PC-3 (cell line): ENCODE measurements around the gene LAMA3. TPM values are rescaled to one million over a fixed set of nuclear protein-coding genes. Genes with fewer than 3 reads are reported as not detected.

Experiments
- ATAC-seq: fragments of 200-7000 bp; cut with Tn5 transposase; 2 replicates; pipeline ENCODE4 v1.9.1; 2020; ENCODE audit warnings: mild to moderate bottlenecking, moderate library complexity
- BruUV-seq: library from RNA; stranded (reverse); fragments of 400-500 nt; replicated peaks from 2 replicates; lab custom pipeline; 2021; lab: Mats Ljungman, UMichigan
- CTCF ChIA-PET: fragments of 300-600 bp; sonication (Branson Sonifier 250); formaldehyde crosslinking; loops from one replicate; lab custom pipeline; 2022; ENCODE audit warnings: antibody characterized with exemption; lab: Charles Lee
- POLR2A ChIA-PET: fragments of 300-600 bp; sonication (Branson Sonifier 250); formaldehyde crosslinking; loops from one replicate; lab custom pipeline; 2022; ENCODE audit warnings: antibody characterized with exemption; ENCODE audit not compliant: unreplicated experiment; lab: Charles Lee
- DNase-seq: peaks from one replicate; pipeline ENCODE4 v3.0.0-alpha.2; 2015
- H2AFZ ChIP-seq: fragments of 300-600 bp; sonication (generic); 2 replicates; pipeline ENCODE4 v1.6.0; 2016; ENCODE audit warnings: antibody characterized with exemption, low read length
- H3F3A ChIP-seq: fragments of 300-600 bp; sonication (generic); one replicate; pipeline ENCODE4 v1.6.0; 2017; ENCODE audit warnings: antibody characterized with exemption, low read length, control low read depth, mild to moderate bottlenecking; ENCODE audit not compliant: unreplicated experiment
- H3K27ac ChIP-seq: fragments of 300-600 bp; sonication (generic); 2 replicates; pipeline ENCODE4 v1.5.1; 2016; ENCODE audit warnings: mild to moderate bottlenecking, low read length
- H3K27me3 ChIP-seq: fragments of 300-600 bp; sonication (generic); 2 replicates; pipeline ENCODE4 v1.6.1; 2016; ENCODE audit warnings: low read length, mixed read lengths
- H3K36me3 ChIP-seq: fragments of 300-600 bp; sonication (generic); 2 replicates; pipeline ENCODE4 v1.6.1; 2016; ENCODE audit warnings: low read depth, mixed run types, low read length, mixed read lengths
- H3K4me1 ChIP-seq: fragments of 300-600 bp; sonication (generic); 2 replicates; pipeline ENCODE4 v1.5.1; 2016; ENCODE audit warnings: low read length; ENCODE audit not compliant: insufficient read depth
- H3K4me2 ChIP-seq: fragments of 300-600 bp; sonication (generic); 2 replicates; pipeline ENCODE4 v1.6.0; 2016; ENCODE audit warnings: low read length
- H3K4me3 ChIP-seq: fragments of 300-600 bp; sonication (generic); 2 replicates; pipeline ENCODE4 v1.5.1; 2016; ENCODE audit warnings: mild to moderate bottlenecking, low read length, mixed read lengths
- H3K79me2 ChIP-seq: fragments of 300-600 bp; sonication (generic); 2 replicates; pipeline ENCODE4 v1.6.1; 2017; ENCODE audit warnings: low read length, mixed read lengths
- H3K9ac ChIP-seq: fragments of 300-600 bp; sonication (generic); 2 replicates; pipeline ENCODE4 v1.6.0; 2016; ENCODE audit warnings: mild to moderate bottlenecking, low read length
- H3K9me2 ChIP-seq: fragments of 300-600 bp; sonication (generic); replicated peaks from 2 replicates; pipeline ENCODE4 v1.6.1; 2016; ENCODE audit warnings: mixed run types, low read length, mixed read lengths
- H3K9me3 ChIP-seq: fragments of 300-600 bp; sonication (generic); 2 replicates; pipeline ENCODE4 v1.6.1; 2016; ENCODE audit warnings: low read length, mixed read lengths
- H4K20me1 ChIP-seq: fragments of 300-600 bp; sonication (generic); 2 replicates; pipeline ENCODE4 v1.6.1; 2016; ENCODE audit warnings: low read length, mixed read lengths
- EZH2 ChIP-seq: fragments of 300-600 bp; sonication (generic); IDR thresholded peaks from one replicate; pipeline ENCODE4 v1.6.1; 2017; ENCODE audit warnings: antibody characterized with exemption, mild to moderate bottlenecking, low read length; ENCODE audit not compliant: unreplicated experiment
- EZH2phosphoT487 ChIP-seq: fragments of 300-600 bp; sonication (generic); IDR thresholded peaks from 2 replicates; pipeline ENCODE4 v1.6.1; 2018; ENCODE audit warnings: mild to moderate bottlenecking, antibody characterized with exemption, low read length, borderline replicate concordance
- intact Hi-C: fragments of 100-400 bp; cut with micrococcal nuclease; formaldehyde crosslinking; loops from 2 replicates; pipeline ENCODE4 v1.9.0; 2023
- total RNA-seq: library from RNA; depleted of rRNA; stranded (reverse); fragments of >200 nt; gene quantifications from 2 replicates; pipeline ENCODE4 v1.2.3, GENCODE V29; 2014
- TF ChIP-seq, protein P1 (sequence below): fragments of 300-600 bp; sonication (generic); conservative IDR thresholded peaks from 2 replicates; pipeline ENCODE4 v1.5.1; 2017; ENCODE audit warnings: antibody characterized with exemption, low read depth, mild to moderate bottlenecking, low read length

LAMA3 gene
- total RNA-seq, 1 experiment from 2014 or later = 224 TPM

DNA sequence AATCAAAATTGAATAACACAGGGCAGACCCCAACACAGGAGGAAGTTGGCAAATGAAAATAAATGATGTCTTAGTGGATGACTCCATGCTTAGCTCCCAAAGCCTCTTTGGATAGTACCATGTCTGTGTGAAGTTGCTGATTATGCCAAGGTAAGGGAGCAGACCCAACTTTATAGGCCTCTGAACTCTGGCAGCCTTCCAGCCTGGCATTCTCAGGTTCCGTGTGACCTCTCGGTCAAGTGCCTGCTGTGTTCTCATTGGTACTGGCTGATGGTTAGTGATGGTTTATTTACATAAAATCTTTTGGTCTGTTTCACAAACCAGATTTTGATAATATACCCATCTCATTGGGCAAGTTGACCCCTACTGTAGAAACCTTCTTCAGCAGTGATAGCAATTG is 213.1 kb downstream of the LAMA3 start:
- ChIA-PET CTCF (no interaction called here), POLR2A (no interaction called here)
- ATAC-seq (no peak), DNase-seq (no peak)
- no peak overlapping the region for H3K4me2 ChIP-seq
- no peak overlapping the region for H3K27ac ChIP-seq
- peaks cover 3% of the 10 kb centered on the region; the same call in 1 of the 2 replicates for H4K20me1 ChIP-seq
- no peak overlapping the region for H3K9ac ChIP-seq
- no peak overlapping the region for H2AFZ ChIP-seq
- intact Hi-C loops = no loop called here
- H3K9me3 ChIP-seq = no peaks in the 10 kb centered on the region
- no TSS peak for BruUV-seq
- peaks cover 91% of the 10 kb centered on the region for H3K36me3 ChIP-seq
- H3K79me2 ChIP-seq = no peaks in the 10 kb centered on the region
- TF ChIP-seq, protein P1, sequence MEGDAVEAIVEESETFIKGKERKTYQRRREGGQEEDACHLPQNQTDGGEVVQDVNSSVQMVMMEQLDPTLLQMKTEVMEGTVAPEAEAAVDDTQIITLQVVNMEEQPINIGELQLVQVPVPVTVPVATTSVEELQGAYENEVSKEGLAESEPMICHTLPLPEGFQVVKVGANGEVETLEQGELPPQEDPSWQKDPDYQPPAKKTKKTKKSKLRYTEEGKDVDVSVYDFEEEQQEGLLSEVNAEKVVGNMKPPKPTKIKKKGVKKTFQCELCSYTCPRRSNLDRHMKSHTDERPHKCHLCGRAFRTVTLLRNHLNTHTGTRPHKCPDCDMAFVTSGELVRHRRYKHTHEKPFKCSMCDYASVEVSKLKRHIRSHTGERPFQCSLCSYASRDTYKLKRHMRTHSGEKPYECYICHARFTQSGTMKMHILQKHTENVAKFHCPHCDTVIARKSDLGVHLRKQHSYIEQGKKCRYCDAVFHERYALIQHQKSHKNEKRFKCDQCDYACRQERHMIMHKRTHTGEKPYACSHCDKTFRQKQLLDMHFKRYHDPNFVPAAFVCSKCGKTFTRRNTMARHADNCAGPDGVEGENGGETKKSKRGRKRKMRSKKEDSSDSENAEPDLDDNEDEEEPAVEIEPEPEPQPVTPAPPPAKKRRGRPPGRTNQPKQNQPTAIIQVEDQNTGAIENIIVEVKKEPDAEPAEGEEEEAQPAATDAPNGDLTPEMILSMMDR = no peak
- TF ChIP-seq EZH2 = no peak
- no peak for TF ChIP-seq EZH2phosphoT487
- peaks cover 9% of the 10 kb centered on the region for H3F3A ChIP-seq
- no peaks in the 10 kb centered on the region for H3K9me2 ChIP-seq
- H3K4me3 ChIP-seq = no peak overlapping the region
- H3K4me1 ChIP-seq = no peaks in the 10 kb centered on the region
- H3K27me3 ChIP-seq = no peaks in the 10 kb centered on the region

DNA sequence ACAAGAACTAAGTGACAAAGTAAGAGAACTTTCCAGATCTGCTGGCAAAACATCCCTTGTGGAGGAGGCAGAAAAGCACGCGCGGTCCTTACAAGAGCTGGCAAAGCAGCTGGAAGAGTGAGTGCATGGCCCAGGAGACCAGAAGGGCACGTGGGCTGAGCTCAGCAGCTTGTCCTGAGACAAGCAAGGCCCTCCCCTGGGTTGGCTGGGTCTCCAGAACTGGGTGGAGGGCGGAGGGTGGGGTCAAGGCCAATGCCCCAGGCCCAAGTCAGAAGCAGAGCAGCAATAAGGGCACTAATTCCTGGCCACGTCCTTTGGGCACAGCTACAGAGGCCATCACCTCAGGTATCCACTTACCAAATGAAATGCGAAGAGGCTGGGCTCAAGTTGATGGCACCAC is 214.7 kb downstream of the LAMA3 start:
- POLR2A ChIA-PET = no interaction called here
- Histone ChIP-seq H3K79me2 (no peaks in the 10 kb centered on the region), H3K4me2 (no peak overlapping the region), H3K9ac (no peak overlapping the region), H4K20me1 (peaks cover 4% of the 10 kb centered on the region; the same call in 1 of the 2 replicates), H3K36me3 (peaks cover 90% of the 10 kb centered on the region), H2AFZ (no peak overlapping the region), H3K9me2 (no peaks in the 10 kb centered on the region), H3K27ac (no peak overlapping the region), H3K9me3 (no peaks in the 10 kb centered on the region), H3K27me3 (no peaks in the 10 kb centered on the region), H3K4me1 (no peaks in the 10 kb centered on the region), H3K4me3 (no peak overlapping the region), H3F3A (peaks cover 6% of the 10 kb centered on the region)
- ATAC-seq (no peak), DNase-seq (no peak)
- CTCF ChIA-PET = no interaction called here
- intact Hi-C loops = no loop called here
- TF ChIP-seq, protein P1 = no peak
- TF ChIP-seq EZH2 (no peak), EZH2phosphoT487 (no peak)
- BruUV-seq = no TSS peak

GRCh38 chr18:23906658-23907057 is 217.4 kb downstream of the LAMA3 start:
- Histone ChIP-seq H3K9me3 (no peaks in the 10 kb centered on the region), H3K9me2 (no peaks in the 10 kb centered on the region), H4K20me1 (peaks cover 4% of the 10 kb centered on the region; the same call in 1 of the 2 replicates), H3K9ac (no peak overlapping the region), H3F3A (peaks cover 8% of the 10 kb centered on the region), H3K4me3 (no peak overlapping the region), H3K4me2 (no peak overlapping the region), H3K27ac (no peak overlapping the region), H2AFZ (no peak overlapping the region), H3K36me3 (peaks cover 88% of the 10 kb centered on the region), H3K79me2 (no peaks in the 10 kb centered on the region), H3K27me3 (no peaks in the 10 kb centered on the region), H3K4me1 (no peaks in the 10 kb centered on the region)
- ATAC-seq (no peak), DNase-seq (no peak)
- CTCF ChIA-PET = no interaction called here
- BruUV-seq = no TSS peak
- intact Hi-C loops = no loop called here
- POLR2A ChIA-PET = interaction anchor here (0.7 kb wide), 1 partner anchor 214 kb away, joined by 3 read pairs; no protein-coding TSS in a partner anchor
- TF ChIP-seq EZH2 (no peak), EZH2phosphoT487 (no peak)
- TF ChIP-seq, protein P1 = no peak
